Measurements from ENCODE around the gene CCNI2. TPM values are rescaled to one million over a fixed set of nuclear protein-coding genes. Genes with fewer than 3 reads are reported as not detected.

CCNI2 gene
- total RNA-seq, 2 experiments from 2014 or later: 8.7 to 10.0 TPM

DNA sequence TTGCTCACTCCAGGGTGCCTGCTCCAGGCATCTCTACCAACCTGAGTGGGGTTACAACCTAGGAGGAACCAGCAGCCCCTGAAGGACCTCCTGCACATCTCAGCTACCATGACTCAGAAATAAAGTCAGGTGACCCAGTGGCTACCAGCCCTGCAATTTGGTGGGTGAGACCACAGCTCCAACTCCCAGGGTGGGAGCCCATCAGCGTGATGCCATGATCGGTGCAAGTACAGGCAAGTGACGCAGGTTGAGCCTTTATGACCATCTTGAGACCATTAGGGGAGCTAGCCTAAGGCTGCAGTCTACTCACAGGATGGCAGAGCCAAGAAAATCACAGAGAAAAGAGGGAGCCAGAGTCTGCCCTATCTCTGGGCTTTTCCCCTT is 21.3 kb downstream of the CCNI2 start:
- no peaks in the 10 kb centered on the region for H3K36me3 Mint-ChIP-seq (ENCODE audit: low read depth)
- no peak overlapping the region for H3K4me3 Mint-ChIP-seq
- H3K4me1 Mint-ChIP-seq (ENCODE audit: low read depth): no peaks in the 10 kb centered on the region
- intact Hi-C loops (cut with micrococcal nuclease): no loop called here
- ChIA-PET CTCF (interaction anchor here (0.7 kb wide), 1 partner anchor 53 kb away, joined by 3 read pairs; no protein-coding TSS in a partner anchor), POLR2A (no interaction called here)
- no peaks in the 10 kb centered on the region for H3K27me3 Mint-ChIP-seq
- H3K27ac Mint-ChIP-seq: no peak overlapping the region
- TF ChIP-seq, protein P1, sequence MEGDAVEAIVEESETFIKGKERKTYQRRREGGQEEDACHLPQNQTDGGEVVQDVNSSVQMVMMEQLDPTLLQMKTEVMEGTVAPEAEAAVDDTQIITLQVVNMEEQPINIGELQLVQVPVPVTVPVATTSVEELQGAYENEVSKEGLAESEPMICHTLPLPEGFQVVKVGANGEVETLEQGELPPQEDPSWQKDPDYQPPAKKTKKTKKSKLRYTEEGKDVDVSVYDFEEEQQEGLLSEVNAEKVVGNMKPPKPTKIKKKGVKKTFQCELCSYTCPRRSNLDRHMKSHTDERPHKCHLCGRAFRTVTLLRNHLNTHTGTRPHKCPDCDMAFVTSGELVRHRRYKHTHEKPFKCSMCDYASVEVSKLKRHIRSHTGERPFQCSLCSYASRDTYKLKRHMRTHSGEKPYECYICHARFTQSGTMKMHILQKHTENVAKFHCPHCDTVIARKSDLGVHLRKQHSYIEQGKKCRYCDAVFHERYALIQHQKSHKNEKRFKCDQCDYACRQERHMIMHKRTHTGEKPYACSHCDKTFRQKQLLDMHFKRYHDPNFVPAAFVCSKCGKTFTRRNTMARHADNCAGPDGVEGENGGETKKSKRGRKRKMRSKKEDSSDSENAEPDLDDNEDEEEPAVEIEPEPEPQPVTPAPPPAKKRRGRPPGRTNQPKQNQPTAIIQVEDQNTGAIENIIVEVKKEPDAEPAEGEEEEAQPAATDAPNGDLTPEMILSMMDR (IDR thresholded peaks at IDR 0.05): no peak
- no peaks in the 10 kb centered on the region for H3K9me3 Mint-ChIP-seq
- no peak for ATAC-seq
- DNase-seq: no peak

DNA sequence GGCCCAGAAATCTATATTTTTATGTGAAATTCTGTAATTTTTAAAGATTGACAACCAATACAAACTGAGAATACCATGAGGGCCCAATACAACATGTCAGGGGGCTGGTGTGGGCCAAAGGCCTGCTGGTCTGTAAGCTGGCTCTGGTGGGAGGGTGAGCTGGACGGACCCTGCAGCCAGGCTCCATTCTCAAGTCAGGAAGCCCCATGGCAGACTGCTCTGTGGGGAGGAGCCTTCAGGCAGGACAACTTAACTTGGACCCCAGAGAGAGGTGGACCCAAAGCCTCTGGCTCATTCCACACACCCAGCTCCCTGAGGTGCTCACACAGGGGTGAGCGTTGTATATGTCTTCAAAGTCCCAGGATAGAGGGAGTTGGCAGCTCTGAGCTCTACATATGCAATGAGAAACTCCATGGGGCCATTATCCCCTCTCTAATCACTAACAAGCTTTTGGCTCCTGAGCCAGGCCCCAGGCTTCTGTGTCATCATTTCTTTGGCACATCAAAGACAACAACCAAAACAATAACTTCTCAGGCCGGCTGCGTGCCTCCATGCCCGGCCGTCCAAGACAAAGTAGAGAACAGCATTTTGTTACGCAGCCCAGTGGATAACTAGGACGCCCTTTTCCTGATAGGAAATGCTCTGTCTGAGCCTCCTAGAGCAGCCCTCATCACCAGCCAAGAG is 23.4 kb downstream of the CCNI2 start:
- CTCF ChIA-PET: interaction anchor here (0.9 kb wide), 1 partner anchor 31 kb away, joined by 3 read pairs; no protein-coding TSS in a partner anchor
- no peaks in the 10 kb centered on the region for H3K4me1 Mint-ChIP-seq (ENCODE audit: low read depth)

DNA sequence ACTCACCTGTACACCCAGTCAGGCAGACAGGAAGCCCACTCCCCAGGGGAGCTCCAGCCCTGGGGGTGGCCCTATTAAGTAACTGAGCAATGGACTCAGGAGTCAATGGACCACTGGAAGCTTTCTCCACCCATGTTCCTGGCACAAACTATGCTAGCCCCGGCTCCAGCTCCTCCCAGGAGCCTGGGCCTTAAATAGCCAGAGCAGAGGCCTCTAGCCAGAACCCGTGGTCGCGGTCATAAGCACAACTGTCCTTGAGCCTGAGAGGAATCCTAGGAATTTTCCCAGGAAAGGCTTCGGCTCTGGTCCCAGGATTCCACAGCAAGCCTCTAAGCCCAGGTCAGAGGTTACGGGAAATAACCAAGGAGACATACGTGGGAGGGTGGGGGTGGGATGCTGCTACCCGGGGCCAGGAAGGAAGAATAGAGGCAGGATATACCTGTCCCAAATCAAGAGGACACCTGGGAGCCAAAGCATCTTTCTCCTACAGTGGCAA is 24.3 kb downstream of the CCNI2 start:
- TF ChIP-seq, protein P1 (IDR thresholded peaks at IDR 0.05): no peak
- CTCF ChIA-PET: no interaction called here
- intact Hi-C loops (cut with micrococcal nuclease): no loop called here
- no peak for ATAC-seq
- POLR2A ChIA-PET: no interaction called here
- H3K4me3 Mint-ChIP-seq: no peak overlapping the region
- H3K27ac Mint-ChIP-seq: no peak overlapping the region
- H3K4me1 Mint-ChIP-seq (ENCODE audit: low read depth): peaks cover 2% of the 10 kb centered on the region
- H3K36me3 Mint-ChIP-seq (ENCODE audit: low read depth): no peaks in the 10 kb centered on the region
- DNase-seq: no peak
- H3K9me3 Mint-ChIP-seq: no peaks in the 10 kb centered on the region
- H3K27me3 Mint-ChIP-seq: no peaks in the 10 kb centered on the region

More for the DNA sequence above, 23.4 kb downstream of the CCNI2 start:
- Mint-ChIP-seq H3K27me3 (no peaks in the 10 kb centered on the region), H3K4me3 (no peak overlapping the region), H3K27ac (no peak overlapping the region), H3K9me3 (no peaks in the 10 kb centered on the region), H3K36me3 (ENCODE audit: low read depth) (no peaks in the 10 kb centered on the region)
- POLR2A ChIA-PET: no interaction called here
- no peak for DNase-seq
- ATAC-seq: no peak
- intact Hi-C loops (cut with micrococcal nuclease): no loop called here
- TF ChIP-seq, protein P1 (IDR thresholded peaks at IDR 0.05): no peak

DNA sequence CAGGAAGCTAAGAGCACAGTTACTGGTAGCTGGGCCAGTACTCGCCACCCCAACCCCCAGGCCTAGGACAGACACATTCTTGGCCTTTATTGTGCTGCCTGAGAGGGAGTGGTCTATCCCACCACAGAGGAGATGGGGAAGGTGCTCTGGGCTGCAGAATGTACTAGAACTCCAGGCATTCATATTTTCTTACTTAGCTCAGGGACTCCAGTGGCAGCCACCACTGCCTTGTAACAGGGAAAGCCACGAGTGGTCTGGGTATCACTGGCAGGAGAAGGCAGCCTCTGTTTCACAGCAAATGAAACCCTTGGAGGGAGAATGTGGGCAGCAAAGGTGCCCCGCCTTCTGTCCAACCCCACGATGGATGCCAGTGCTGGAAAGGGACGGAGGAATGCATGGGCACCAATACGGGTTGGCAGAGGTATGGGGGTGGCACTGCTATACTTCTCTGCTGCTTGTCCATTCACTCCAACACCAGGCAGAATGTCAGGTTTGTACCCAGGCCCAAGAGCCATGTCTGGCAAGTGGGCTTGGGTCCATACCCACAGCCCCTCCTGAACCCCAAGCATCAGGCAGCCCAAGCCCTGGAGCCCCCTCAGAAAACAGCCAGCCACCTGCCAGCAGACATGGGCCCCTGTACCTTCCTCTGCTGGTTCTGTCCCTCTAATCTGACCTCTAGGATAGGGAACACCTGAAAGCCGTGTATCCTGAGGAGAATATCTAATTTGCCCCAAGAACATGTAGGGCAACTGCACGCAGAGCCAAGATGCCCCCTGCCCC is 25.3 kb downstream of the CCNI2 start:
- intact Hi-C loops (cut with micrococcal nuclease): no loop called here
- Mint-ChIP-seq H3K4me3 (no peak overlapping the region), H3K27ac (no peak overlapping the region)

More for the DNA sequence above, 25.3 kb downstream of the CCNI2 start:
- DNase-seq (no peak), ATAC-seq (no peak)
- H3K9me3 Mint-ChIP-seq: no peaks in the 10 kb centered on the region
- no peaks in the 10 kb centered on the region for H3K36me3 Mint-ChIP-seq (ENCODE audit: low read depth)
- TF ChIP-seq, protein P1 (IDR thresholded peaks at IDR 0.05): no peak
- peaks cover 2% of the 10 kb centered on the region for H3K4me1 Mint-ChIP-seq (ENCODE audit: low read depth)
- no peaks in the 10 kb centered on the region for H3K27me3 Mint-ChIP-seq
- ChIA-PET CTCF (no interaction called here), POLR2A (interaction anchor here (2.1 kb wide), 1 partner anchor 18 kb away, joined by 8 read pairs; no protein-coding TSS in a partner anchor)
